HG03571 (cell line): ENCODE results near the gene SCG2.

ENCODE experiments used
- ATAC-seq: cut with Tn5 transposase; IDR thresholded peaks from one replicate; pipeline ENCODE4 v1.9.1; 2021; ENCODE audit not compliant: unreplicated experiment

The SCG2 gene

DNA sequence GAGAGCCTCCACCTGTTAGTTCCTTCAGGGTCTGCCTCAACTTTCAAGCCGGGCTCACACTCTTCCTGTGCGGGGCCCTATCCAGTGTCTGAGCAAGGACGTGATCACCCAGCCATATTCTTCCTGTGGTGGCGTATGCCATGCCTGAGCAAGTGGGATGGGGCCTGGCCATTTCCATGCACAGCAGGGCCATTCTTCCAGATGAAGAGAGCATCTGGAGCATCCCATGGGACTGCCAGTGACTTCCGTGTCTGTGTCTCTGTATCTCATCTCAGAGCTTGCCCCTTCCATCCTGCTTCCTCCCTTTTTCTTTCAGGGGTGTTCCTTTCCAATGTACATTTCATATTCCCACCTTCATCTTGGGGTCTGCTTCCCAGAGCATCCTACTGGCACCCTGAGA, 20.2 kb downstream of the SCG2 start:
- ATAC-seq, result no peak

DNA sequence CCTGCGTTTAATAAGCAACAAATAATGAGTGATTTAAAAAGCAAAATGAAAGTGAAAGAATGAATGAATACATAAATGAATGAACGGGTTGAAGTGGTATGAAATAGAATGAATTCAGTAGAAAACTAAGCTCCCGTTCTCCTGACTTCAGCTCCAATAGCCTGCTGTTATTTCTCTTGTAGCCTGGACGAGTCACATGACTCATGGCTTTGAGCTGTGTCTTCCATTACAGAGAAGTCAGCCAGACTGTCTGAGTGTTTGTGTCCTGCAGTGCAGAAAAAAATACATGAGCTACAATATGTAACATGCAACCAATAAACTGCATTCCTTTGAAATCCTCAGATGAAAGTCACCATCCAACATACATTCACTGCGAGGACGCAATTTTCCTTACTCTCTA, 21.2 kb downstream of the SCG2 start:
- ATAC-seq, result no peak

DNA sequence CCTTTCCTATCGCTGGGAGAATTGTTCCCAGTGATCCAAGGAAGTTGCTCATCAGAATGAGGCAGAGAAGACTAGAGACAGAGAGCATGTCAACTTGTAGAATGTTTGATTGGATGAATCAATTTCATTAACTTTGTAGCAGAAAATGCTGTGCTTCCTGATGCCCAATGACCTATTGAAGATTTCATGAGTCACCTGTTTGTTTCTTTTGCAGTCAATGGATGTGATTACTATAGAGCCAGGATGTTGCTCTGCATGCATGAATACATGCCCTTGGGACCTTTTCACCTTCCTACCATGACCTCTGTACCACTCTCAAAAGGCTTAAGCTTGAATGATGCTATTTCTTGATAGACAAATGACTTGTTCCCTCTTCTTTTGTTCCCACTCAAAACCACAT, 23.3 kb downstream of the SCG2 start:
- no peak for ATAC-seq

DNA sequence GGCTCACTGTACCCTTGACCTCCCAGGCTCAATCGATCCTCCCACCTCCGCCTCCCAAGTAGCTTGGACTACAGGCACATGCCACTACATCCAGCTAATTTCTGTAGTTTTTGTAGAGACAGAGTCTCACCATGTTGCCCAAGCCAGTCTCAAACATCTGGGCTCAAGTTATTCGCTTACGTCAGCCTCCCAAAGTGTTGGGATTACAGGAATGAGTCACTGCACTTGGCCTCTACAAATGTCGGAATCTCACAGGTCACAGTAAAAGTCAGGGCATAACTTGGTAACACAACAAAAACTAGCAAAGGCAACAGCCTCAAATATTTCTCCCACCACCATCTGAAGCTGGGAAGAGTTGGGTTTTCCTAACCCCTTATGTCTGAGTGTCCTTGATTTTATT, 25.3 kb downstream of the SCG2 start:
- ATAC-seq, result no peak

DNA sequence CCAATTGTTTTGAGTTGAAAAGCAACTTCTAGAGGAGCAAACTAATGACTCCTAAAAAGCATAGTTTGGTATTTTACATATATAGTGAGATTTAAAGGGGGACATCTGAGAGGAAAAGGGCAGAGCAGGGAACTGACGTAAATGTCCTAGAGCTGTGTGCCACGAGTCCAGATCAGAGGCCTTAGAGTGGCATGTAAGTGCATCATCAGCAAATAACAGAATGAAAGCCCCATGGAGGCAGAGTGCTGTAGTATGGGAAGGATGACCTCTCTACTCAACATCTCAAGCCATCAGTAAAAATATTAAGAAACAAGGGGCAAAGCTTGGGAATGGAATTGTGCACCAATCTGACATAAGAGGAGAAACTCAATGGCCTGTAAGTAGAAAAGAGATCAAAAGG, 31.4 kb downstream of the SCG2 start:
- no peak for ATAC-seq

DNA sequence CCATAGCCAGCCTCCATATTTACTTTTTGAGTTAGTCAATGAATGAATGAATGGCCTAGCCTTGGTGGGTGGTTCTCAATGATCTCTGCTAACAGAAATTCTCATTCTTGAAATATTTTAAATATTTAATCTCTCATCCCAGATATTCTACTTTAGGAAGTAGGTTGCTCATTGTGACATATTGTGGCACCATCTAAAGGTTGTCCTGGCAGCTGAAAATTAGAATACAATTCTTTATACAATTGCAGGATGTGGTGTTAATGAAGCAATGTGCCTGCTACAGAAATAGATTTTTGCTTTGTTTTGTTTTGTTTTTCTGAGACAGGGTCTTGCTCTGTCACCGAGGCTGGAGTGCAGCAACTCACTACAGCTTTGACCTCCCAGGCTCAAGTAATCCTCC, 35.8 kb downstream of the SCG2 start:
- no peak for ATAC-seq

DNA sequence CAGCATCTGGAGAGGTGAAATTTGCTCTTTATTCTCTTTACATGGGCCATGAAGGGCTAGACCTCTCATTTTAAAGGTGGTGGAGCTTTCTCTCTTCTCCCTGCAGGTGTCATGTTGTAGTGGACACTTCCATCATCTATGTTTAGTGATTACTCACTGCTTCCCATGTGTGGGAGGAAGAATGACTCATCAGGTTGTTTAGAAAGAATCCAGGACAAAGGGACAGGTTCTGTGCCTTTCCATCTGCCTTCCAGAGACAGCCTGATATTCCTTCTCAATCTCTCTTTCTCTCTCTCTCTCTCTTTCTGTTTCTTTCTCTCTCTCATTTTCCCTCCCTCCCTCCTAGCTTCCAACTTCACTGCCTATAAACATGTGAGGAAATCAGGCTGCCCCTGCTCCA, 38.7 kb downstream of the SCG2 start:
- no peak for ATAC-seq

DNA sequence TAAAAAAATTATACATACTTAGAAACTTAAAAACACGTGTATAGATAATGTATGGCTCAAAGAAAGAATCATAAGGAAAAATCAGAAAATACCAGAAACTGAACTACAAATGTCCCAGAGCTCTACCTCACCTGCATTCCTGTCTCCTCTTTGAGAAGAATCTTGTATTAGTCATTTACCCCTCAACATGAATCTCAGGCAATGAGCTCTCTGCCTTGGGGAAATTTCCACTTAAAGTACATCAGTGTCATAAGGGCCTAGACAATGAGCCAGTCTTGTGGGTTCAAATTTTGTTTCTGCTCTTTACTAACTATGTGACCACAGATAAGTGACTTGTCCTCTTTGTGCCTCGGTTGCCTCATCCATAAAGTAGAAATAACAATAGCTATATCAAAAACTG, 40.1 kb downstream of the SCG2 start:
- no peak for ATAC-seq

DNA sequence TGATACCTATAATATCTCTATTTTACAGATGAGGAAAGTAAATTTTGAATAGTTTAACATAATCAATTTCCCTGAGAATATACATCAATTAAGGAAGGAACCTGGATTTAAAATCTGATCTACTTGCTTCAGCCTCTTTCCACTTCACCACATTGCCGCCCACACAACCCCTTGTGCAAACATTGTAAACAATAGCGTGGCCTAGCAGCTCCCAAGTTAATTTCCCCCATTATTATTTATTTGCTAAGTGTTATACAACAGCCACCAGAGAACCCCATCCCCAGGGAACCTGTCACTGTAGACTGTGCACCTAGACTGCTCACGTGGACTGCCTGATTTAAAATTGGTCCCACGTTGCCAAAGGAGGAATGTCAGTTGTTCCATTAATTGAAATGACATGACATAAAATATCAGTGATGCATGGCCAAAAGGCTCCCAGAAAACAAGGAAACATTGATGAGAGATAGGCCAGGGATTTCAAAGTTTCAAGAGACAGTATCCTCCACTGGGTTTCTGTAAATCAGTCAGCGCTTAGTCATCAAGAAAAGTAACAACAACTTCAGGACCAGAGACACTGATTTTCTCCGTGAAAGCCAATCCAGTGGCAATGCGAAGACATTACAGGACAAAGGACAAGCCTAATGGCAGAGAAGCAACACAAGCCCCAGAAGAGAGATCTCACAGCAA, 41.3 kb downstream of the SCG2 start:
- no peak for ATAC-seq

DNA sequence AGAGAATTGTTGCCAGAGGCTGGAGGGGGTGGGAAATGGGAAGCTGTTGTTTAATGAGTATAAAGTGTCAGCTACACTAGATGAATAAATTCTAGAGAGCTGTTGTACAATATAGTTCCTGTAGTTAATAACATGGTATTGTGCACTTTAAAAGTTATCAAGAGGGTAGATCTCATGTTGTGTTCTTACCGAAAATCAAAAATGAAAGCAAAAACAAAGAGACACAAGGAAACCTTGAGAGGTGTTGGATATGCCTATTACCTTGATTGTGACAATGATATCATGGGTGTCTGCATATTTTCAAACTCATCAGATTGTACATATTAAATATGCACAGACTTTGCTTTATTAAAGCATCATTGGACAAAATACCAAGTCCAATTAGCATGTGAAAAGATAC, 43.2 kb downstream of the SCG2 start:
- ATAC-seq, result no peak

DNA sequence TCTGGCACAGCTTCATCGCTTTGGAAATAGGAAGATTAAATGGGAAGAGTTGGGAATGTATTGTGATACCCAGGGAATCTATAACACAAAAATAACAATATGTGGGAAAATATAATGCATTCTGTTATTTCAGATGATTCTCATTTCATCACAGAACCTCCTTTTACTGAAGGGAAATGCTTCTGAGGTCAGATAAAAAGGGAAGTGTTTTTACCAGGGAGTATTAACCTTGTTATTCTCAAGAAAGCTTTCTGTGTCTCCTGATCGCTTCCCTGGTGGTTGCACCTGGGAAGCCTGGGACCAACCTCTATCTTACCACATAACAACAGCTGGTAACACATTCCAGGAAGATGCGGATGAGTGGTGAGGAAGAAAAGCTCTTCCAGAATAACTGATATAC, 47.2 kb downstream of the SCG2 start:
- ATAC-seq, result no peak

DNA sequence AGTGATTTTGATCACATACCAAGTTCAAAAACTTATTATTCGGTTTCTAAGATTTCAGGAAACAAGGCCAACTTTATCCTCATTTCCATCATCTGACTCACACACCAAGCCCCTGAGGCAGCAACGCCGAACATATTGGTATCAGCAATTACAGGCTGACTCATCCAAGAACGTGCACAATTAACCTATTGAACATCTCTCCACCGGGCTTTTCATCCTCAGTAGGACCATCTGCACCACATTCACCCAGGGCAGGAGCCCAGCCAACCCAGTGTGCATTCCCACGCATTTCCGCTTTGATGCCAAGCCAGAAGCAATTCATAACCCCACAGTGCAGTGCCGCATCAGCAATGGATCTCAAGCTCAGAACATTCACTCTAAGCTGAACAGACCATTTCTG, 52.9 kb downstream of the SCG2 start:
- ATAC-seq, result no peak

DNA sequence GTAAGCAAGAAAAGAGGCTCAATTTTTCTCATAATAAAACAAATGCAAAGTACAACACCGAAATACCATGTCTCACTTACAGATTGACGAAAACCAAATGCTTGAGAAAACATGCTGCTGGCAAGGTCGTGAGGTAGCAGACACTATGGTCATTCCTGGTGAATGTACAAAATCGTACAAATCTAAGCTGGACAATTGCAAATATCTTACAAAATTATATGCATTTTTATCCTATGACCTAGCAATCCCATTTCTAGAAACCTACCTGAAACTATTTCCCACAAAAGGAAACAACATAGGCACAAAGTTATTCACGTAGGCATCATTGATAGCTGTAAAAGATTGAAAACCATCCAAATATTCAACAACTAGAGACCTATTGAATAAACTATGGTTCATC, 54.0 kb downstream of the SCG2 start:
- ATAC-seq, result no peak
